IMR-90 (cell line): Measurements from ENCODE around the gene GNB2. TPM values are rescaled to one million over a fixed set of nuclear protein-coding genes. Genes with fewer than 3 reads are reported as not detected.

Experiments
- ATAC-seq: fragments of 200-7000 bp; cut with Tn5 transposase; 2 replicates; pipeline ENCODE4 v1.9.1; 2020; ENCODE audit warnings: low read depth, mild to moderate bottlenecking, moderate library complexity
- BruUV-seq: library from RNA; stranded (reverse); fragments of 400-500 nt; replicated peaks from 2 replicates; lab custom pipeline; 2021; lab: Mats Ljungman, UMichigan
- CTCF ChIA-PET: fragments of 300-600 bp; formaldehyde crosslinking; extraction: SDS; loops from one replicate; lab custom pipeline; 2021; ENCODE audit warnings: antibody characterized with exemption; lab: Yijun Ruan, JAX
- POLR2A ChIA-PET: fragments of 300-600 bp; sonication (Branson Sonifier 250); formaldehyde crosslinking; loops from one replicate; lab custom pipeline; 2022; ENCODE audit warnings: antibody characterized with exemption; ENCODE audit not compliant: unreplicated experiment; lab: Charles Lee
- DNase-seq: peaks from one replicate; pipeline ENCODE4 v3.0.0; 2013
- H2AFZ ChIP-seq: replicated peaks from 2 replicates; pipeline ENCODE3; 2013; ENCODE audit warnings: low read length, mild to moderate bottlenecking; ENCODE audit not compliant: poor library complexity
- H2AK5ac ChIP-seq: 2 replicates; pipeline ENCODE4 v1.6.1; 2013; ENCODE audit warnings: low read depth, low read length, inconsistent platforms
- H2AK9ac ChIP-seq: replicated peaks from 2 replicates; pipeline ENCODE3; 2013; ENCODE audit warnings: mild to moderate bottlenecking, low read depth, low read length, moderate library complexity; ENCODE audit not compliant: poor library complexity
- H2BK120ac ChIP-seq: 2 replicates; pipeline ENCODE4 v1.6.1; 2013; ENCODE audit warnings: low read depth, low read length, inconsistent platforms
- H2BK15ac ChIP-seq: 3 replicates; pipeline ENCODE4 v1.6.1; 2013; ENCODE audit warnings: low read depth, low read length, inconsistent platforms
- H2BK20ac ChIP-seq: 2 replicates; pipeline ENCODE4 v1.6.1; 2013; ENCODE audit warnings: low read depth, mild to moderate bottlenecking, inconsistent platforms, low read length, moderate library complexity
- H2BK5ac ChIP-seq: 2 replicates; pipeline ENCODE4 v1.6.1; 2013; ENCODE audit warnings: mild to moderate bottlenecking, low read depth, low read length, inconsistent platforms; ENCODE audit not compliant: poor library complexity, severe bottlenecking
- H3K14ac ChIP-seq: replicated peaks from 2 replicates; pipeline ENCODE4 v1.6.1; 2013; ENCODE audit warnings: low read depth, low read length, inconsistent platforms
- H3K18ac ChIP-seq: 2 replicates; pipeline ENCODE4 v1.6.1; 2013; ENCODE audit warnings: low read depth, low read length, control low read depth
- H3K23ac ChIP-seq: 2 replicates; pipeline ENCODE4 v1.6.1; 2013; ENCODE audit warnings: low read depth, low read length, inconsistent platforms
- H3K27ac ChIP-seq: 2 replicates; pipeline ENCODE4 v1.5.1; 2013; ENCODE audit warnings: mild to moderate bottlenecking, control low read depth, low read length; ENCODE audit not compliant: insufficient read depth
- H3K27me3 ChIP-seq: 2 replicates; pipeline ENCODE4 v1.6.1; 2013; ENCODE audit warnings: low read length; ENCODE audit not compliant: control insufficient read depth, insufficient read depth
- H3K36me3 ChIP-seq: 2 replicates; pipeline ENCODE4 v1.6.1; 2013; ENCODE audit warnings: low read length, mixed read lengths; ENCODE audit not compliant: control insufficient read depth, insufficient read depth
- H3K4ac ChIP-seq: 2 replicates; pipeline ENCODE4 v1.6.1; 2013; ENCODE audit warnings: low read depth, low read length, inconsistent platforms
- H3K4me1 ChIP-seq: 2 replicates; pipeline ENCODE4 v1.6.1; 2013; ENCODE audit warnings: low read length, mixed read lengths; ENCODE audit not compliant: control insufficient read depth, insufficient read depth
- H3K4me2 ChIP-seq: 2 replicates; pipeline ENCODE4 v1.6.1; 2013; ENCODE audit warnings: low read depth, mild to moderate bottlenecking, control low read depth, low read length, moderate library complexity
- H3K4me3 ChIP-seq: 2 replicates; pipeline ENCODE4 v1.5.1; 2013; ENCODE audit warnings: low read depth, mild to moderate bottlenecking, control low read depth, low read length, moderate library complexity; ENCODE audit not compliant: insufficient read depth
- H3K56ac ChIP-seq: 2 replicates; pipeline ENCODE4 v1.6.1; 2013; ENCODE audit warnings: low read length, inconsistent platforms; ENCODE audit not compliant: insufficient read depth; ENCODE audit errors: extremely low read depth
- H3K79me1 ChIP-seq, 2 experiments: 2 replicates each; pipeline ENCODE4 v1.6.1; 2013; ENCODE audit warnings: low read length in 2 of 2, inconsistent platforms in 1 of 2, low read depth in 1 of 2
- H3K9ac ChIP-seq: 2 replicates; pipeline ENCODE4 v1.6.1; 2013; ENCODE audit warnings: low read depth, low read length, control low read depth
- H3K9me1 ChIP-seq: 2 replicates; pipeline ENCODE4 v1.6.1; 2013; ENCODE audit warnings: low read length, inconsistent platforms; ENCODE audit not compliant: insufficient read depth
- H3K9me3 ChIP-seq: 2 replicates; pipeline ENCODE4 v1.6.1; 2013; ENCODE audit warnings: low read length; ENCODE audit not compliant: control insufficient read depth, insufficient read depth
- H4K20me1 ChIP-seq: 2 replicates; pipeline ENCODE4 v1.6.1; 2013; ENCODE audit warnings: low read length, inconsistent platforms; ENCODE audit not compliant: insufficient read depth
- H4K5ac ChIP-seq: 2 replicates; pipeline ENCODE4 v1.6.1; 2013; ENCODE audit warnings: mild to moderate bottlenecking, low read depth, low read length, control low read depth
- H4K8ac ChIP-seq, 2 experiments: 2 replicates each; pipeline ENCODE4 v1.6.1; 2013; ENCODE audit warnings: low read depth in 2 of 2, low read length in 2 of 2, control low read depth in 1 of 2, inconsistent platforms in 1 of 2
- H4K91ac ChIP-seq: 2 replicates; pipeline ENCODE4 v1.6.1; 2013; ENCODE audit warnings: low read depth, low read length, inconsistent platforms; ENCODE audit not compliant: insufficient read depth
- BHLHE40 ChIP-seq: fragments of 150-350 bp; IDR thresholded peaks from 2 replicates; pipeline ENCODE4 v1.6.1; 2016; ENCODE audit warnings: mild to moderate bottlenecking, low read depth, low read length
- MAFK ChIP-seq: IDR thresholded peaks from 2 replicates; pipeline ENCODE4 v1.6.1; 2012; ENCODE audit warnings: low read depth, low read length, improper control_type of control experiment
- USF2 ChIP-seq: fragments of 150-350 bp; IDR thresholded peaks from 2 replicates; pipeline ENCODE4 v1.6.1; 2017; ENCODE audit warnings: mild to moderate bottlenecking, antibody characterized with exemption, low read length, low read depth
- WGBS, 2 experiments: methylation state at CpG; one replicate each; pipeline versions ENCODE4 v1.1.5 to v1.1.7; 2013; ENCODE audit warnings: missing lambda C conversion rate in 2 of 2; ENCODE audit not compliant: insufficient read length in 1 of 2; ENCODE audit errors: extremely low coverage in 2 of 2; 5-methylcytosine and 5-hydroxymethylcytosine counted together
- dilution Hi-C: fragments of 300-500 bp; cut with HindIII; formaldehyde crosslinking; loops from one replicate; pipeline ENCODE4 v1.14.3; 2018; ENCODE audit warnings: low sequenced_read_pairs; ENCODE audit not compliant: unreplicated experiment
- in situ Hi-C: fragments of 300-500 bp; cut with MboI; formaldehyde crosslinking; loops from 3 replicates; pipeline ENCODE4 v1.14.3; 2019; ENCODE audit warnings: low sequenced_read_pairs, inconsistent platforms, mixed read lengths
- intact Hi-C: fragments of 100-400 bp; cut with micrococcal nuclease; formaldehyde crosslinking; loops from 2 replicates; pipeline ENCODE4 v1.10.0; 2022
- polyA plus RNA-seq, 3 experiments: library from polyadenylated mRNA; depleted of rRNA; stranded (reverse); fragments of >200 nt; gene quantifications; 2 replicates each; pipeline ENCODE4 v1.2.3, GENCODE V29; 2012; ENCODE audit warnings: low replicate concordance in 1 of 3
- total RNA-seq: library from RNA; depleted of rRNA; stranded (reverse); fragments of >200 nt; gene quantifications from 2 replicates; pipeline ENCODE4 v1.2.3, GENCODE V29; 2012

Gene GNB2
- total and polyA plus RNA-seq, 2 of the 4 experiments (the other 2 are of a cell fraction) = 62.0 to 279 TPM

DNA sequence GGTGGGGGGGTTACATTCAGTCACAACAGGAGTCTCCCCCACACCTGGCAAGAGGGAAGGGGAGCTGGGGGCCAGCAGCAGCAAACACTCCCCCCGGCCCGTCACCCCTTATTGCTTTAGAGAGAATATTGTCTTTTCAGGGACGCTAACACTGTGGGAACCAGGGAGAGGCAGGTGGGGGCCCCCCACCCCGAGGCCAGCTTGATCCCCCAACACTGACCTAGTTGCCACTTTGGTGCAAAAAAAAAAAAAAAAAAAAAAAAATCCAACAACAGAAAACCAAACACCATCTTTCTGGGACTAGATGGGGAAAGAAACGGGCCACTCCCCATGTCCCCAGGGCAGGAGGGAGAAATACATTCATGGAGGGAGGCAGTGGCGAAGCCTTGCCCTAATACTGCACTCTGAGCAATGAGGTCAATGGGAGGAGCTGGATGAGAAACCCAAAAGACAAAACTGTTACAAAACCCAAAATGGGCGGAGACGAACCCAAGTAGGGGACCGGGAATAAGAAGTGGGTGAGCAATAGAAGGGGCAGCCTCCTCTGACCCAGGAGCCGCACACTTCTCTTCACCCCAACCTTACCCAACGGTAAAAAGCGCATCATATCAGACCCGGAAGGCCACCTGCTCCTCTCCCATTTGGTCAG, 6.5 kb downstream of the GNB2 start:
- Histone ChIP-seq H3K9me3 (no peaks in the 10 kb centered on the region), H3K23ac (no peak overlapping the region), H3K4me2 (no peak overlapping the region), H3K27ac (no peak overlapping the region), H3K18ac (no peak overlapping the region), H3K79me1 (peaks cover 13 to 52% of the 10 kb centered on the region in 2 experiments), H3K4ac (no peak overlapping the region), H2AFZ (no peak overlapping the region), H3K36me3 (peaks cover 77% of the 10 kb centered on the region), H2BK5ac (no peak overlapping the region), H3K27me3 (no peaks in the 10 kb centered on the region), H3K56ac (no peak overlapping the region), H4K8ac (no peak overlapping the region), H2BK120ac (no peak overlapping the region), H3K14ac (no peak overlapping the region), H3K4me1 (peaks cover 9% of the 10 kb centered on the region), H2BK20ac (no peak overlapping the region), H3K4me3 (no peak overlapping the region), H3K9ac (no peak overlapping the region), H4K91ac (no peak overlapping the region), H3K9me1 (no peaks in the 10 kb centered on the region), H2AK5ac (no peak overlapping the region), H4K20me1 (peaks cover 54% of the 10 kb centered on the region), H2AK9ac (peak overlapping the region; percentile 15), H2BK15ac (no peak overlapping the region), H4K5ac (no peak overlapping the region)
- ChIA-PET CTCF (no interaction called here), POLR2A (interaction anchor here (1.1 kb wide), 1 partner anchor 13 kb away, joined by 5 read pairs; the partner anchor contains the start of gene GIGYF1)
- no peak for TF ChIP-seq BHLHE40
- no peak for TF ChIP-seq USF2
- TF ChIP-seq MAFK = no peak
- BruUV-seq = TSS peak; percentile 56
- 94% methylated on average over 3 of the region's 13 CpGs; no CpG with 5 or more reads in 1 of the 2 experiments for WGBS, 2 experiments
- intact Hi-C loops (no loop called here), dilution Hi-C loops (no loop called here), in situ Hi-C loops (loop anchor here (10.0 kb wide), 1 partner anchor 205 kb away; the partner anchor contains the start of gene TSC22D4)
- DNase-seq (no peak), ATAC-seq (no peak)
